Fibroblast of skin of left quadriceps (primary cell): Measurements from ENCODE around the gene ADGRF3.
"Not testable (repeated sequence)": the region's sequence is repeated elsewhere in the genome, so short reads cannot be mapped to it uniquely, and the experiment has no call there.

Experiments
- DNase-seq, 2 experiments: peaks; one replicate each; pipeline ENCODE4 v3.0.0-alpha.2; 2013; ENCODE audit warnings: low read depth in 2 of 2

ADGRF3 gene

GRCh38 chr2:26274058-26274613 lies 72.5 kb downstream of the ADGRF3 start:
- DNase-seq: peak; percentile 29 to 35

DNA sequence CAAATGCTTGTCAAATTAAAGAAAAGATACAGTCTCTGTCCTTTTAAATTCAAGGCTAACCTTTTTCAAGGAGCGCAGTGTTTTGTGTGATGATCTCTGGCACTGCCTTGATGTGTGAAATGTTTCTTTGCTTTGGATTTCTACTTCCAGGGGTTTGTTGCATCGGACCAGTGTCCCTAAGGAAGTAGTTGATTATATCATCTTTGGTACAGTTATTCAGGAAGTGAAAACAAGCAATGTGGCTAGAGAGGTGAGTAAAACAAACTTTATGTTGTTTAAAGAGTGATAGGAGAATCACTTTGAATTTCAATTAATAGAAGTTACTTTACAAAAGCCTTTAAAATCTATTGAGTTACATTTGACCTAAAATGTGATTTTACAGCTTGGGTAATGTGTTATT lies 73.1 kb downstream of the ADGRF3 start:
- peak; percentile 6 for DNase-seq

- no peak for DNase-seq
Measured at GRCh38 chr2:26270373-26270772, 76.2 kb downstream of the ADGRF3 start.

DNA sequence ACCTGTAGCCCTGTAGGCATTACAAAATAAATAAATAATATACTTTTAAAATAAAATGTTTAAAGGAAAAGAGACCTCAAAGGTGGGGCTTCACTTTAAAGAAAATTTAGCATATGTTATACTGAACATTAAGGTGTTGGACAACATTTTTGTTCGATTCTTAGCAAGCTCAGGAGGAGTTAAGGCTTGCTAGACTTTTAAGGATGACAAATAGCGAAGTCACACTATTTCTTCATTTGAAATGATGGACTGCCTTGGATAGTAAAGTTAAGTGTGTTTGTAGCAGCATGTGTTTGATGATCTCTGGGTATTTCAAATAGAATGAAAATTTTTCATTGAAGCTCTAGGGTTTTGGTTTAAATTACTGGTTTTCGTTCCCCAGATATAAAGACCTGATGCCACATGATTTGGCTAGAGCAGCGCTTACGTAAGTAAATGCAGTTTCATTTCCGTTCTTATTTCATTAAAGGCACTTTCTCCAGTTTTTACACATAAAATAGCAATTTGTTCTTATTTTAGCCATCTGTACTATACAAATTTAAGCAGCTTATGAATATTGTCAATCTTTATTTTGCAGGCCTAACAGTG lies 76.9 kb downstream of the ADGRF3 start:
- no peak for DNase-seq

- DNase-seq: not testable (repeated sequence)
Measured at GRCh38 chr2:26268670-26269385, 77.8 kb downstream of the ADGRF3 start.

DNA sequence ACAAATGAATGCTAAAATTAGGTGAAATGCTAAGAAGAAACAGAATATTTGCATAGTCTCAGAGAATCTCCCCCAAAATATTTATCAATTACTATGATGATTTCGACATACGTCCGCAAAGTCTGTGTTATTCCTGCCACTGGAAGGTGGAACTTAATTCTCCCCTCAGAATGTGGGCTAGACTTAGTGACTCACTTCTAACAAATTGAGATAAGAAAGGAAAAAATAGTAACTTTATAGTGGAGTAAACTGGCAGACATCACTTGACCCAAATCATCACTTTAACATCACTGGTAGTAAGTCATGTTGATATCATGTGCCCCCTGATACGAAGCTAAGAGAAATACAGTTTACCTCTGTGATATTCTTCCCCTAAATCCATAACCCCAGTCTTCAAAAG lies 78.4 kb downstream of the ADGRF3 start:
- DNase-seq: no peak

DNA sequence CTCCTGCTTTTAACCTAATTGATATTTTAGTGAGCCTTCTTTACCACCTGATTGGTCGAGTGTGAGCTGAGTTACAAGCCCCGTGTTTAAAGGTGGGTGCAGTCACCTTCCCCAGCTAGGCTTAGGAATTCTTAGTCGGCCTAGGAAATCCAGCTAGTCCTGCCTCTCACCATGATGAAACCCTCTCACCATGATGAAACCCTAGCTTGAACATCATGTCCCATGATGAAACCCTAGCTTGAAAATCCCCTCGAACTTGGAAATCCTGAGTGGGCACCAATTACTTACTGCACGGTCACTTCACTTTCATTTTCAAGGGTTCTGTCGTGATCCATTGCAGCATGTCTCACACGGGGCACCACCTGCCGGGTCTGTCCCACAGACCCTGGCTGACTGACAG lies 87.8 kb downstream of the ADGRF3 start:
- DNase-seq: not testable (repeated sequence)
